LHCN-M2 (cell line): ENCODE data around the gene MACROD2. TPM values are rescaled to one million over a fixed set of nuclear protein-coding genes. Genes with fewer than 3 reads are reported as not detected.
A peak's percentile ranks its signal among the peaks of the same experiment; 100 is the strongest.

Experiments
- DNase-seq: peaks from one replicate; pipeline ENCODE4 v3.0.0-alpha.2; 2012; ENCODE audit warnings: low read depth
- total RNA-seq: library from RNA; depleted of rRNA; stranded (reverse); fragments of >200 nt; gene quantifications from 2 replicates; pipeline ENCODE4 v1.2.3, GENCODE V29; 2014

MACROD2 gene
- total RNA-seq, 1 experiment from 2014 or later = 1.1 TPM

- peak; percentile 54 for DNase-seq
These were observed 1894.4 kb downstream of the MACROD2 start for GRCh38 chr20:15889514-15890256.

GRCh38 chr20:15890407-15890982 is 1895.2 kb downstream of the MACROD2 start:
- peak; percentile 27 for DNase-seq

- DNase-seq = peak; percentile 83
These were observed 1899.8 kb downstream of the MACROD2 start for GRCh38 chr20:15895126-15895525.

DNA sequence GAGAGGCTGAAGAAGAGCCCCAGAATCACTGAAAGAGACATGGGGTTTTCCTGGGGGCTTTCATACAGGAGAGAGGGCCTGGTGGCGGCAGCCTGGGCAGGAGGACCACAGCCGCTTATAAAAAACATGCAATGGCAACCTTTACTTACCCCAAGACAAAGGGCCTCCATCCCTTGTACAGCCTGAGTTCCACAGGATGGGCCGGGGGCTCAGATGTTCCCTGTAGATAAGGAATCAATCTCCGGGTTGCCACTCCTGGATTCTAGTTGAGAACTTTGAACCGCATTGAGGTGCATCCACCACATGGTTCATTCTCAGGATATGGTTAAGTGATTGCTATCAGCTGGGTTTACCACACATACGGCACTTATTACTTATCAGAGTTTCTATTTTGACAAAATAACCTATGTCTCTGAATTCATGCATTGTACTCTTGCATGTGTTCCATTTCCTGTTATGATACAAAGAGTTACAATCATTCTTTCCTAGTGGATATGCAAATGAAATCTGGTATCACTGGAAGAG is 1900.3 kb downstream of the MACROD2 start:
- no peak for DNase-seq

DNA sequence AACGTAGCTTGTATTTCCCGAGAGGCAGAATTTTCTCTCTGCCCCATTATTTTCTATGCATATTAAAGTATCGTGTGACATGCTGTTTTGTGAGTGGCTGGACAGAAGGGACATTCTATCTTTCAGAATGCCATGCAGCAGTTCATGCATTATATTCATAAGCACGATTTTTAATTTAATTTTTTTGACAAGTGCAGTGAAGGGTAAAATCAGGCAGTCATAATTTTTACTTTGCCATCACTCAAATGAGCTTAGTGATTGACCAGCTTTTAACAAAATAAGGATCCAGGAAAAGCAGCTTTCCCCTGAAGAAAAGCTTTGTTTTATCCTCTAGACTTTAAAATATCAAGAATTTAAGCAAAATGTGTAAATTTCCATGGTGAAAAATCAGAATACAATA is 1904.7 kb downstream of the MACROD2 start:
- DNase-seq = no peak

DNA sequence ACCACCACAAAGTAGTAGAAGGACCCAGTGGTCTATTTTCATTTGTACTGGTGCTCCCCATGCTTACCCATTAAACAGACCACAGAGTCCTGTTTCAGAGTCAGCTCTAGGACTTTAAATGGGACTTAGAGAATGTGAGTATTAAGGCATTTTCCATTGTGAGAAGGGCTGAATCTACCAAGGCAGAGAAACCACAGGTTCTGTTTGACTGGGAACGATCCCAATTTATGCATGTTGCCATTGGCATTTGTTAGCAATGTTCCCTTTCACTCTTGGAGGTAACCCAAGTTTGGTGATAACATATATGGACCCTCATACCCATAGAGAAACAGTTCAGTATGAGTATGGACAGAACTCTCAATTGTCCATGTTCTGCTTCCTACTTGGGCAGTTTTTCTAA is 1905.1 kb downstream of the MACROD2 start:
- DNase-seq = peak; percentile 61

GRCh38 chr20:15902493-15902892 is 1907.2 kb downstream of the MACROD2 start:
- no peak for DNase-seq

DNA sequence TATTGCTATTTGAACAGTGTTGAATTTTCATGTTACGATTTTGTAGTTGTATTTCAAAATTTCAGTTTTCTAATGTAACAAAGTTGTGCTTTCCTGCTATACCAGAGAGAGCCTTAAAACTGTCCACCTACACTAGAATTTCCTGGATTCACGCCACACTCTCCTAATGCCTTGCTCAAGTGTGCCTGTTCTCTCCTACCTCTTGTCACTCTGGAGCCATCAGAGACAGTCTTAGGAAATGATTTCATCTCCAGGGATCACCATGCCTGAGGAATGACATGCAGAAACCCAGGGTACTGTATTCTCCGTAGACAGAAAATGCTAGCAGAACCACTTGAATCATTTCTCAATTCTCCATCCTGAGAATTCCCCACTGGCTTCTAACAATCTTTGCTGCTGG is 1910.3 kb downstream of the MACROD2 start:
- DNase-seq = no peak

DNA sequence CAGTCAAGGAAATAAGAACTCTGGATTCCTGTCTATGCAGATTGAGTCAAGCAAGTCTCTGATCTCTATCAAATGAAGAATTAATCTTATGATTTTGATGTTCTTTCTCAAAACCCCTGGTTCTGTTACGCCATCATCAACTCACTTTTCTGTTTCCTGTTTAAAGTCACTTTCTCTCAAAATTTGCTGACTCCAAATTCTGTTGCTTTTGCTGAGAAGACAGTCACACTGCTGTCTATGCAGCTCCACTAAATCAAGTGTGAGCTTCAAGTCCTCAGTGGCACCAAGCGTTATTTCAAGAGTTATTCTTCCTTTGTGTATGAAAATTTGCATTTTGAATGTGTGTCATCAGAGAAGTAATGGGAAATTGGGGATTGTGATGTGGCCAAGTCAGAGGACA is 1914.7 kb downstream of the MACROD2 start:
- no peak for DNase-seq

GRCh38 chr20:15911581-15911980 is 1916.3 kb downstream of the MACROD2 start:
- DNase-seq = no peak

GRCh38 chr20:15913391-15914025 is 1918.2 kb downstream of the MACROD2 start:
- no peak for DNase-seq

DNA sequence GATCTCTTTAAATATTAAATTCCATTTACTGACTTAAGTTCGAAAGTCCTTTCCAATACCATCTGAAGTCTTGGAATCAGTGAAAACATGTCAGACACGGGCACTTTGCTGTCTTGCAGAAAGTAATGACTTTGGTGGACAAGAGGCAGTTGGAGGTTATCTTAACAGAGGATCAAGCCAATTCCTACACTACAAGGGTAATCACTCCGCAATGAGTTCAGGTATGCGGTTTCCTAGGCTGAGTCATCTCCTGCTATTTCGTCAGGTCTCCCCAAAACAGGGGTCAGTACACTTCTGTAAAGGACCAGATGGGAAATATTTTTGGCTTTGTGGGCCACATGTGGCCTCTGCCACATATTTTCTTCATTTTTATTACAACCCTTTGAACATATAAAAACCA is 1921.3 kb downstream of the MACROD2 start:
- no peak for DNase-seq

GRCh38 chr20:15917283-15917682 is 1922.0 kb downstream of the MACROD2 start:
- DNase-seq = no peak

DNA sequence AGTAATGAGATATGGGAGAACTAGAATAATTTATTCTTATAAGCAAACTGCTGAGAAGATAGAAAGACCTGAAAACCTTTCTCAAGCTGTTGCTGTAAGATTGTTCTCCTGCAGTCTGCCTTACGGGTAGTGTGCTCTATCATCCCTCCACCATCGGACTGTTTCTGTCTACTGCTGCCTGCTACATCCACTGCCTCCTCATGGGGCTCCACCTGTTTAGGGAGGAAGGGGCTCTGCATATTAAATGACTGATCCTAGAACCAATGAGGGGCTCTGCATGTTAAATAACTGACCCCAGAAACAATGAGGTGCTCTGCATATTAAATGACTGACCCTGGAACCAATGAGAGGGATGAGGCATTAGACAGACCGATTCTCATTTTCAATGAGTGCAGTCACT is 1923.3 kb downstream of the MACROD2 start:
- DNase-seq = no peak

DNA sequence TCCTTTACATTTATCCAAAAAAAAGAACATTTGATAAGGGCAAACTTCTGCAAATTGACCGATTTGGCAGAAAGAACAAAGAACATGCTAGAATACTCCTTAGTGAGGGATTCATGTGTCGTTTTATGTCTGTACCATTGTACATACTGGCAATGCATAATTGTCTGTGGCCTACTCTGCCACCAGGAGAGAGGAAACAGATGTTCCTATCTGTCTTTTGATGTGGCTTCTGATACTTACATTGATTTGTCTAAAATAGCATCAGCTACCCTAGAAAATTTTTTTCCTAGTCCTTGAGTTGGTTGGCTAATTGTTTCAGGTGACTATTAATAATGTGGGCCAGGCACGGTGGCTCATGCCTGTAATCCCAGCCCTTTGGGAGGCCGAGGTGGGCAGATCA is 1923.8 kb downstream of the MACROD2 start:
- DNase-seq = no peak

DNA sequence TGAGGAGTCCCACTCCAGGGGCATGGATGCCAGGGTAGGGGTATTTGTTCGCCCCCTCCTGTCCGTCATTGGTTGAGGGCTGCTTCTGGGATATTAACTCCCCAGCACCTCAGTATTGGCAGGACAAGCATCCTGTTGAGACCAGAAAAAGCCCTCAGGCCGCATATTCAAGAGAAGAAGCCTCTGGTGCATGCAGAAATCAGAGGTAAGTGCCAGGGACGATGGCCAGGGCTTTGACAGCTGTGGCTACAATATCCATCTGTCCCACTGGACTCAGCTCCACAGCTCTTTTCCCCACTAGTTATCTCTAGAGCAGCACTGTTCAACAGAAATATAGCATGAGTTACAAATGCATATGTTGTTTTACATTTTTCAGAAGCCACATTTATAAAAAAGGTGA is 1926.6 kb downstream of the MACROD2 start:
- DNase-seq = no peak

DNA sequence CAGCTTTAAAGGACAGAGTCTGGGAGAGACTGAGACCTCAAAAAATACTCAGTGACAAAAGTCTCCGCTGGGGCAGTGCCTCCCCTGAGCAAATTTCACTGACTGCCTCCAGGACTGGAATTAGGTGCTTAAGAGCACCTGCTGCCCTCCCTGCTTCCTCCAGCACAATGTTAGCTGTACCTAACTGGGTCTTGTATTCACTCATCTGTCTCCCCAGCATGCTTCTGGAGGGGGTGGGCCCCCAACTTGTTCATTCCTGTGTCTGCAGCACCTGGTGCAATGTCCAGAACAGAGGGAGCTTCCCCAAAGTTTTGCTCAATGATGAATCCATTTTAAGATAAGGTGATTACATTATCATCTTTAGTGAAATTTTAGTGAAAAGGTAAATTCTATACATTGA is 1927.2 kb downstream of the MACROD2 start:
- DNase-seq = no peak

DNA sequence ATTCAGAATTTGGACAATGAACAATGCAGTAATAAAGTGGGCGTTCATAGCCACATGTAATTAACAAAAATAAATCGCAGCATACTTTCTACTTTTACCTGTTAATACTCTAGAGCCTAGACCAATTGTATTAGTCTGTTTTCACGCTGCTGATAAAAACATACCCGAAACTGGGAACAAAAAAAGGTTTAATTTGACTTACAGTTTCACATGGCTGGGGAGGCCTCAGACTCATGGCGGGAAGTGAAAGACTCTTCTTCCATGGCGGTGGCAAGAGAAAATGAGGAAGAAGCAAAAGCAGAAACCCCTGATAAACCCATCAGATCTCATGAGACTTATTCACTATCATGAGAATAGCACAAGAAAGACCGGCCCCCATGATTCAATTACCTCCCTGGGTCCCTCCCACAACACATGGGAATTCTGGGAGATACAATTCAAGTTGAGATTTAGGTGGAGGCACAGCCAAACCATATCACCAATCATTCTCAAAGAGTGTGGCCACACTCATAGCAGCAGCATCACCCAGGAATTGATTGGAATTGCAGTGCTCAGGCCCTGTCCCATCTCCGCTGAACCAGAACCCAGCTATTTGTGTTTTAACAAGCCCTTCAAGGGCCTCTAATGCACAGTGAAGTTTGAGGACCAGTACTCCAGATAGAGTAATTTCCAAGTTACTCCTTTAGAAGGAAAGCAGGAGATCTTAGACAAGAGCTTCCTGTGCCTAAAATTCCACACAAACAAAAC is 1927.9 kb downstream of the MACROD2 start:
- DNase-seq = no peak

GRCh38 chr20:15924556-15924955 is 1929.2 kb downstream of the MACROD2 start:
- DNase-seq = no peak

DNA sequence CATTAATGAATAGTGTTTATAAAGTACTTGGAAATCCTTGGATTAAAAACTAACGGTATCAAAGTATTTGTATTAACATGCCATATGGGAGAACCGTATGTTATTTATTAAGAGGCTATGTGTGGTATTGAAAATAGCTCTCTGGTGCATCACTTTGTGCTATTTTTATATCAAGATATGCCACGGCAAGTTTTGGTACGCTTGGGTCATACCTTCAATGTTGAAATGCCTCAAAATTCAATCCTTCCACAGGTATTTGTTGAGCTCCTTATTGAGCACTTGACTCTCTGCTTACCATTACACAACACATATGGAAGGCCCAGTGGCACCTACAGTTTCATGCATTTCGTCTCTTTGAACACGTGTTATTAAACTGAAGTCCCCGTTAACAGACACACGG is 1930.1 kb downstream of the MACROD2 start:
- no peak for DNase-seq

DNA sequence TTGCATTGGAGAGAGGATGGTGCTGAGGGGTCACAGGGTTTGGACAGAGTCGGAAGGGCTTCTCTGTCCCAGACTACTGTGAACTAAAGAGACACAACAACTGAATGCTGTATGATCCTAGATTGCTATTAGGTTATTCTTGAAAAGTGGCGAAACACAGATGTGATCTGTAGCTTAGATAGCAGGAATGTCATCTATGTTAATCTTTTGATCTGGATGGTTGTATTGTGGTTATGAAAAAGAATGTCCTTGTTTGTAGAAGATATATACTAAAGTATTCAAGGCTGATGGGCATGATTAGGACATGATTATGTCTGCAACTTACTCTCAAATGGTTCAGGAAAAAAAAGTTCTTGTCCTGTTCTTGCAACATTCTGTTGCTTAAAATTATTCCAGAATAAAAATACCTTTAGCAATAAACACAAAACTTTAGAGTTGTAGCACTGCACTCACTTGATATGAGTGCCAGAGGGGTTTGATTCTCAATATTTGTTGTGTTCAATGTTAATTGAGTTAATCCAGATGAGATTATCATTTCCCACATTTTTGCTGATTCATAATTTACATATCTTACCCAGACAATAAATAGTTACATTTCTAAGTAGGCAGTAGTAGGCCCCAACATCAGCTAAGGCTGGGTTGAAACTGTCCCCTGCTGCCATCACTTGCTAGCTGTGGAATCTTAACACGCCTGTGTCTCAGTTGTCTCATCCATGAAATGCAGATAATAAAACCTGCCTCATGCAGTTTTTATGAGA is 1932.8 kb downstream of the MACROD2 start:
- peak; percentile 25 for DNase-seq
